Right atrium auricular region (tissue), 2 donors: ENCODE data around the gene STK38L. TPM values are rescaled to one million over a fixed set of nuclear protein-coding genes. Genes with fewer than 3 reads are reported as not detected.

ENCODE experiments used
- DNase-seq: peaks from one replicate; pipeline ENCODE4 v3.0.0-alpha.2; 2019; ENCODE audit warnings: low spot score
- H3K27ac ChIP-seq, 2 donors: fragments of 200-600 bp; sonication (generic); 1 replicate in 1 of 2; 2 replicates in 1 of 2; pipeline ENCODE4 v1.5.1; 2016 to 2019
- H3K27me3 ChIP-seq, 2 donors: fragments of 200-600 bp; sonication (generic); one replicate each; pipeline versions ENCODE4 v1.5.1 to v1.6.0; 2017 to 2019
- H3K36me3 ChIP-seq: fragments of 200-600 bp; sonication (generic); one replicate; pipeline ENCODE4 v1.5.1; 2016
- H3K4me1 ChIP-seq, 2 donors: fragments of 200-600 bp; sonication (generic); one replicate each; pipeline versions ENCODE4 v1.5.1 to v1.6.0; 2017 to 2019
- H3K4me3 ChIP-seq, 2 donors: fragments of 200-600 bp; sonication (generic); 1 replicate in 1 of 2; 2 replicates in 1 of 2; pipeline ENCODE4 v1.5.1; 2017 to 2019; ENCODE audit warnings: mild to moderate bottlenecking in 1 of 2, moderate library complexity in 1 of 2
- H3K9me3 ChIP-seq, 2 donors: fragments of 200-600 bp; sonication (generic); one replicate each; pipeline ENCODE4 v1.5.1; 2019
- total RNA-seq, 2 donors: library from RNA; depleted of rRNA; stranded (reverse); fragments of >200 nt; gene quantifications; one replicate each; pipeline ENCODE4 v1.1.0, GENCODE V29; 2016
- TF ChIP-seq, protein P1 (sequence below), 2 donors: fragments of 200-600 bp; sonication (generic); IDR thresholded peaks; one replicate each; pipeline ENCODE4 v1.5.1; 2019; ENCODE audit warnings: antibody characterized with exemption in 2 of 2

STK38L gene
- total RNA-seq, 2 donors from 2014 or later = 65.9 to 93.2 TPM

DNA sequence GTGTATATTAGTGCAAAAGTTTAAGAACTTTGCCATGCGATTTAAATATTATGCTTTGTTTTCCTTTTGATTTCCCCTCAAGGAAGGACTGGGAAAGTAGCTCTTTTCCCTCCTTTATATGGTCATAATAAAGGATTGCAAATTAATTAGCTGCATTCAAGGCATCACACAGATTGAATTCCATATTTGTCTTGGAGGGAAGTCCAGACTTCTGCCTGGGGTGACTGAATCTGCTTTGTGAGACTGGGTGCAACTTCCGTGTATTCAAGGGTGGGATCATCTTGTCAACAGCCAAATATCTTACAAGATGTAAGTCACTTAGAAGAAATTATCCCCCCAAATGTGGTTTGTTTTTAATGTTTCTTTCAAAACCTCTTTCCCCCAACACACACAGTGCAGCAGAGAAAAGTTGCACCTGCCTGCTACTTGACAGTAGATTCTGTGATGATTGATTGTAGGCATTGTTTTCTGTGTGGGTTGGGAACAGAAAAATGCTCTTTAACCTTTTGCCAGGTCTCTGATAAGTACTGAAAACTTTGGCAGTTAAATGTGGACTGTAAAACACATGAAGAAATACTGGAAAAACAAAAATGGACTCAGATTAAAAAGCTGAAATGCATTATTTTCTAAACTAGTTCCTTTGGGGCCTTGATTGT lies 28.4 kb downstream of the STK38L start:
- Histone ChIP-seq H3K27ac (peak overlapping the region; percentile 61 to 74), H3K27me3 (no peaks in the 10 kb centered on the region), H3K9me3 (no peaks in the 10 kb centered on the region), H3K36me3 (peaks cover 8% of the 10 kb centered on the region), H3K4me3 (no peak overlapping the region), H3K4me1 (peaks cover 0 to 62% of the 10 kb centered on the region in 2 donors)
- no peak for DNase-seq
- TF ChIP-seq, protein P1, sequence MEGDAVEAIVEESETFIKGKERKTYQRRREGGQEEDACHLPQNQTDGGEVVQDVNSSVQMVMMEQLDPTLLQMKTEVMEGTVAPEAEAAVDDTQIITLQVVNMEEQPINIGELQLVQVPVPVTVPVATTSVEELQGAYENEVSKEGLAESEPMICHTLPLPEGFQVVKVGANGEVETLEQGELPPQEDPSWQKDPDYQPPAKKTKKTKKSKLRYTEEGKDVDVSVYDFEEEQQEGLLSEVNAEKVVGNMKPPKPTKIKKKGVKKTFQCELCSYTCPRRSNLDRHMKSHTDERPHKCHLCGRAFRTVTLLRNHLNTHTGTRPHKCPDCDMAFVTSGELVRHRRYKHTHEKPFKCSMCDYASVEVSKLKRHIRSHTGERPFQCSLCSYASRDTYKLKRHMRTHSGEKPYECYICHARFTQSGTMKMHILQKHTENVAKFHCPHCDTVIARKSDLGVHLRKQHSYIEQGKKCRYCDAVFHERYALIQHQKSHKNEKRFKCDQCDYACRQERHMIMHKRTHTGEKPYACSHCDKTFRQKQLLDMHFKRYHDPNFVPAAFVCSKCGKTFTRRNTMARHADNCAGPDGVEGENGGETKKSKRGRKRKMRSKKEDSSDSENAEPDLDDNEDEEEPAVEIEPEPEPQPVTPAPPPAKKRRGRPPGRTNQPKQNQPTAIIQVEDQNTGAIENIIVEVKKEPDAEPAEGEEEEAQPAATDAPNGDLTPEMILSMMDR (IDR thresholded peaks at IDR 0.05) = no peak

DNA sequence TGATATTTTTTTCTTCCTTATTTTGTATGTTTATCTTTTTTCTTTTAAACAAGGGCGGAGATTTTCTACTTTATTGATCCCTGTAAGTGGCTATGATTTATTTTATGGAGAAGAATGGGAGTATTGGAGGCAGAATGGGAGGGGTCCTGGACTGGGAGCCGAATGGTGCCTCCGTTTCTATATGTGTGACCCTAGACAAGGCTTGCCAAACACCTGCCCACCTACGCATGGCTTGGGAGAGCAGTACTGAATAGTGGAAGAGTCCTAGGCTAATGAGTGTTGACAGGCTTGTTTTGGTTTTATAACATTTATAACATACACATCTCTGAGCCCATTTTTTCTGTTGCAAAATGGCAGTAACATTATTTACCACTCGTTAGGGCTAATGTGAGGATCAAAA lies 29.0 kb downstream of the STK38L start:
- H3K4me1 ChIP-seq = peaks cover 0 to 68% of the 10 kb centered on the region in 2 donors
- no peaks in the 10 kb centered on the region for H3K27me3 ChIP-seq
- TF ChIP-seq, protein P1 (IDR thresholded peaks at IDR 0.05) = no peak
- H3K4me3 ChIP-seq = no peak overlapping the region
- DNase-seq = no peak
- peak overlapping the region; percentile 61 to 74 for H3K27ac ChIP-seq
- H3K36me3 ChIP-seq = peaks cover 8% of the 10 kb centered on the region
- H3K9me3 ChIP-seq = no peaks in the 10 kb centered on the region

DNA sequence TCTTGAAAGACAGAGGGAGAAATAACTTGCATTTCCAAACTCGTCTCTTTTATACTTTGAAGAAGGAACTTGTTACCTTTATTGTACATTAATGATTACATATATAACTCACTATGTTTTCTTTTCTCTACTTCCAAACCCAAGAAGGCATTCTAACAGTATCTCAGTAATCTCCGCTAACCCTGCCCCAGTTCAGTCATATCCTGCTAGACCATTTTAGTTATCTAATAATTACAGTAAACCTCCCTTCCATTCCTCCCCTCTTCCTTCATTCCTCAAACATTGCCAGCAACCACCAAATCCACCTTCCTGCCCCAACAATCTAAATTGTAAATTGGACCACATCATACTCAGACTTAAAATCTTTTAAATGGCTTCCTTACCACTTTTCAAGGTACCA lies 30.6 kb downstream of the STK38L start:
- TF ChIP-seq, protein P1 (IDR thresholded peaks at IDR 0.05) = no peak
- Histone ChIP-seq H3K9me3 (no peaks in the 10 kb centered on the region), H3K36me3 (peaks cover 7% of the 10 kb centered on the region), H3K27ac (peak overlapping the region in 1 of 2 donors; percentile 14), H3K4me1 (peaks cover 0 to 84% of the 10 kb centered on the region in 2 donors), H3K4me3 (no peak overlapping the region), H3K27me3 (no peaks in the 10 kb centered on the region)
- DNase-seq = no peak

DNA sequence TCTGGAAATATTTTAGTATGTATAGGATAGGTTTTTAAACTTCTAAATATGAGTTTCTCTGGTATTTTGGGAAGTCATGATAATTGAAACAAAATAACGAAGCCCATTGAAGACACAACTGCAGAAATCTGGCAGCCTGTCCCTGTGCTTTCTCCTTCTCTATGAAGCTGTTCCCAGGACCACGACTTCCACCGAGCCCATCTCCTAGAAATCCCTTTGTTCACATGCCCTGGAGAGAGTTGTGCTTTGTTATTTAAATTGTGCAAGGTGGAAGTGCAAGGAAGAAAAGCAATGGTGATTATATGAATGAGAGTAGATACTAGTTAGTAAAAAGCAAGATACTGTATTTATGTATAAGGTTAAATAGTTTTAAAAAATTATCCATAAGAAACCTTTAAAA lies 32.2 kb downstream of the STK38L start:
- DNase-seq = no peak
- TF ChIP-seq, protein P1 (IDR thresholded peaks at IDR 0.05) = no peak
- H3K9me3 ChIP-seq = no peaks in the 10 kb centered on the region
- H3K4me3 ChIP-seq = no peak overlapping the region
- no peaks in the 10 kb centered on the region for H3K27me3 ChIP-seq
- H3K27ac ChIP-seq = peak overlapping the region in 1 of 2 donors; percentile 14
- H3K4me1 ChIP-seq = peaks cover 0 to 91% of the 10 kb centered on the region in 2 donors
- H3K36me3 ChIP-seq = peaks cover 4% of the 10 kb centered on the region

DNA sequence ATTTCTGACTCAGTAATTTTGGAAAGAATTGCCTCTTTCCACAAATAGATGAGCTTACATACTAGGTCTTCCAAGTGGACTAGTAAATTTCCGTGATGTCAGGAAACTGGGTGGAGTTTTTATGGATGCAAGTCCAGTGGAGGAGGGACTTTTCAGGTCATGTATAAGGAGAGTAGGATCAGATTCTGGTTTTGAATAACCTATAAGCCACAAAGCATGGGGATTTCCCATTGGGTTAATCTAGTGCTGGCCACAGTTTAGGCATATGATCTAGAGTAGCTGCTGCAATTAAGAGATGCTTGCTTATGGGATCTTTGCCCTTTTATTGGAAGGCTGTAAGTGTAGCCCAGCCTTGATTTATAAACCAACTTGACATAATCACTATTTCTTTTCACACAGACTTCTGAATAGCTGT lies 33.8 kb downstream of the STK38L start:
- Histone ChIP-seq H3K9me3 (no peaks in the 10 kb centered on the region), H3K27me3 (no peaks in the 10 kb centered on the region), H3K27ac (peak overlapping the region; percentile 69 to 83), H3K4me1 (peaks cover 0 to 87% of the 10 kb centered on the region in 2 donors), H3K36me3 (peaks cover 4% of the 10 kb centered on the region), H3K4me3 (no peak overlapping the region)
- TF ChIP-seq, protein P1 (IDR thresholded peaks at IDR 0.05) = no peak
- DNase-seq = no peak

DNA sequence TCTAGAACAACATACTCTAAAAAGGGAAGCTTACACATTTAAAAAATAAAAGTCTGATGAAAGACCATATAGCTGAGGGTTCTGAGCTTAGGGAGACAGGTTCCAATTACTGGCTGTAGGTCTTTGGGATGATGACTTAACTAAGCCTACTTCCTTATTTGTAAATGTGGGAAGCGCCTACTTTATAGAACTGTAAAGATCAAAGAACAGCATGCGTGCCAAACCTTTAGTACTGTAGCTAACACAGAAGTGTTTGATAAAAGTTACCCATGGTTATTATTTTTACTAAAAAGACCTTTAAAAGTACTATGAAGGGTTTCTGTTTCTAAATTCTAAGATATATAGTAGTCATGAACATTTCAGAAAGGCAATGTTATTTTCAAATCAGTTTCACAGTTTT lies 35.7 kb downstream of the STK38L start:
- peaks cover 4% of the 10 kb centered on the region for H3K36me3 ChIP-seq
- H3K4me1 ChIP-seq = peaks cover 0 to 93% of the 10 kb centered on the region in 2 donors
- peak overlapping the region; percentile 50 to 83 for H3K27ac ChIP-seq
- no peaks in the 10 kb centered on the region for H3K9me3 ChIP-seq
- DNase-seq = no peak
- H3K27me3 ChIP-seq = no peaks in the 10 kb centered on the region
- TF ChIP-seq, protein P1 (IDR thresholded peaks at IDR 0.05) = no peak
- no peak overlapping the region for H3K4me3 ChIP-seq
